Measurements from ENCODE around the gene NGEF. TPM values are rescaled to one million over a fixed set of nuclear protein-coding genes. Genes with fewer than 3 reads are reported as not detected.

Gene NGEF
- polyA plus RNA-seq, 1 experiment, result 0.10 TPM

DNA sequence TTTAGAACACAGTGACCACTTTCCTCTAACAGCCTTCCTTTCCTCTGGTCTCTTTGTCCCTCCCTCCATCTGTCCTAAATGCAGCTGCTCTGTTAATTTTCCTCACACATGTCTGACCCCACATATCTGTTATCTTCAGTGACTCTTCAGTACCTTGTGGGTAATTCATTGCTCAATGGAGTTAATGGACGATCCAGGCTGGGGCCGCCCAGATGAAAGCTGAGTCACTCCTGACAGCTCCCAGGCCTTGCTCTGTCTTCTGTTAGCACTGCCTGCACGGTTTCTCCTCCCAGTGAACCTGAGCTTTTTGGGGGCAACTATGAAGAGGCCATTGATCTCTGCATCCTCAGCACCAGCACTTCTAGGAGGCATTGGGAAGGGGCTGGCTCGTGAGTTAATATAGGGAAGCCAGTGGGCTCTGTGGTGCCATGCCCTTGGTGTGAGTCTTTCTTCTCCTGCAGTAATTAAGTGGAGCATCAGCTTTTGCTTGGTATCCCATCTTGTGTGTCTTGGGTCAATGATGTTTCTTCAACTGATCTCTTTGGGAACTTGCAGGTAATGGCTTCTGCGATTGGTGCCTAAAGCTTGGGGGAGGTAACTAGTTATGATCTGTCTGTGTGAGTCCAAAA lies 75.7 kb downstream of the NGEF start:
- no peak overlapping the region for H3K27ac ChIP-seq (ENCODE audit: low read depth, low read length)
- H3K4me3 ChIP-seq (ENCODE audit: low read depth, low read length), result no peak overlapping the region
- peaks cover 3% of the 10 kb centered on the region; the same call in 1 of the 2 replicates for H3K9me3 ChIP-seq (ENCODE audit: control insufficient read depth, insufficient read depth, low read length)
- POLR2A ChIA-PET, result no interaction called here
- CTCF ChIA-PET, result no interaction called here
- peaks cover 11% of the 10 kb centered on the region for H3K27me3 ChIP-seq (ENCODE audit: control insufficient read depth, insufficient read depth, low read length)
- TF ChIP-seq, protein P1, sequence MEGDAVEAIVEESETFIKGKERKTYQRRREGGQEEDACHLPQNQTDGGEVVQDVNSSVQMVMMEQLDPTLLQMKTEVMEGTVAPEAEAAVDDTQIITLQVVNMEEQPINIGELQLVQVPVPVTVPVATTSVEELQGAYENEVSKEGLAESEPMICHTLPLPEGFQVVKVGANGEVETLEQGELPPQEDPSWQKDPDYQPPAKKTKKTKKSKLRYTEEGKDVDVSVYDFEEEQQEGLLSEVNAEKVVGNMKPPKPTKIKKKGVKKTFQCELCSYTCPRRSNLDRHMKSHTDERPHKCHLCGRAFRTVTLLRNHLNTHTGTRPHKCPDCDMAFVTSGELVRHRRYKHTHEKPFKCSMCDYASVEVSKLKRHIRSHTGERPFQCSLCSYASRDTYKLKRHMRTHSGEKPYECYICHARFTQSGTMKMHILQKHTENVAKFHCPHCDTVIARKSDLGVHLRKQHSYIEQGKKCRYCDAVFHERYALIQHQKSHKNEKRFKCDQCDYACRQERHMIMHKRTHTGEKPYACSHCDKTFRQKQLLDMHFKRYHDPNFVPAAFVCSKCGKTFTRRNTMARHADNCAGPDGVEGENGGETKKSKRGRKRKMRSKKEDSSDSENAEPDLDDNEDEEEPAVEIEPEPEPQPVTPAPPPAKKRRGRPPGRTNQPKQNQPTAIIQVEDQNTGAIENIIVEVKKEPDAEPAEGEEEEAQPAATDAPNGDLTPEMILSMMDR (IDR thresholded peaks at IDR 0.05; ENCODE audit: low read depth, low read length), result no peak
- DNase-seq (ENCODE audit: low read depth, low spot score), result no peak

DNA sequence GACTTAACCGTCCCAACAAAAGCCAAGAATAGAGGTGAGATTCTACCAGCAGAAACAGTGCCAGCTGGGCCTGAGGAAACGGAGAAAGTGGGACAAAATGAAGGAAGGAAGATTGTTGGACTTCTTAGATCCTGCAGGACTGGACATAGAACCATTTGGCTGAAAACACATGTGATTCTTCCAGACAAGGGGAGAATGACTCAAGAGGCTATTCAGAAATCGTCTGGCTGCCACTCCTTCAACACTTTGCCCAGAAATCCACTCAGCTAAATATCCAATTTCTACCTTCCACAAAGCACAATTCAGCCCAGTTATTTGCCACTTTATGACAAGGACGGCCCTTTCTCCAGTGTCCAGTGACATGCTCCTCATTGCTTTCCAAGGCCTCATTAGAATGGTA lies 81.4 kb downstream of the NGEF start:
- POLR2A ChIA-PET, result no interaction called here
- CTCF ChIA-PET, result no interaction called here
- Histone ChIP-seq H3K9me3 (ENCODE audit: control insufficient read depth, insufficient read depth, low read length) (peaks cover 8% of the 10 kb centered on the region; the same call in 1 of the 2 replicates), H3K27ac (ENCODE audit: low read depth, low read length) (no peak overlapping the region), H3K4me3 (ENCODE audit: low read depth, low read length) (no peak overlapping the region), H3K27me3 (ENCODE audit: control insufficient read depth, insufficient read depth, low read length) (peaks cover 47% of the 10 kb centered on the region)
- DNase-seq (ENCODE audit: low read depth, low spot score), result no peak
- TF ChIP-seq, protein P1 (IDR thresholded peaks at IDR 0.05; ENCODE audit: low read depth, low read length), result no peak

DNA sequence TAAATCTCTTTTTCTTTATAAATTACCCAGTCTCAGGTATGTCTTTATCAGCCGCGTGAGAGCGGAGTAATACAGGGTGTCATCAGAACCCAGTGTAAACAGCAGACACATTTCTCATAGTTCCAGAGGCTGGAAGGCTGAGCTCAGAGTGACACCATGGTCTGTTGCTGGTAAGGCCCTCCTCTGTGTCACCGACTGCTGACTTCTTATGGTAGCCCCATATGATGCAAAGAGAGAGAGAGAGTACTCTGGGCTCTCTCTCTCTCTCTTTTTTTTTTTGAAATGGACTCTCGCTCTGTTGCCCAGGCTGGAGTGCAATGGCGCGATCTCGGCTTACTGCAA lies 83.0 kb downstream of the NGEF start:
- TF ChIP-seq, protein P1 (IDR thresholded peaks at IDR 0.05; ENCODE audit: low read depth, low read length), result no peak
- no peak overlapping the region for H3K4me3 ChIP-seq (ENCODE audit: low read depth, low read length)
- CTCF ChIA-PET, result no interaction called here
- POLR2A ChIA-PET, result no interaction called here
- peaks cover 55% of the 10 kb centered on the region for H3K27me3 ChIP-seq (ENCODE audit: control insufficient read depth, insufficient read depth, low read length)
- peaks cover 8% of the 10 kb centered on the region; the same call in 1 of the 2 replicates for H3K9me3 ChIP-seq (ENCODE audit: control insufficient read depth, insufficient read depth, low read length)
- DNase-seq (ENCODE audit: low read depth, low spot score), result no peak
- no peak overlapping the region for H3K27ac ChIP-seq (ENCODE audit: low read depth, low read length)

DNA sequence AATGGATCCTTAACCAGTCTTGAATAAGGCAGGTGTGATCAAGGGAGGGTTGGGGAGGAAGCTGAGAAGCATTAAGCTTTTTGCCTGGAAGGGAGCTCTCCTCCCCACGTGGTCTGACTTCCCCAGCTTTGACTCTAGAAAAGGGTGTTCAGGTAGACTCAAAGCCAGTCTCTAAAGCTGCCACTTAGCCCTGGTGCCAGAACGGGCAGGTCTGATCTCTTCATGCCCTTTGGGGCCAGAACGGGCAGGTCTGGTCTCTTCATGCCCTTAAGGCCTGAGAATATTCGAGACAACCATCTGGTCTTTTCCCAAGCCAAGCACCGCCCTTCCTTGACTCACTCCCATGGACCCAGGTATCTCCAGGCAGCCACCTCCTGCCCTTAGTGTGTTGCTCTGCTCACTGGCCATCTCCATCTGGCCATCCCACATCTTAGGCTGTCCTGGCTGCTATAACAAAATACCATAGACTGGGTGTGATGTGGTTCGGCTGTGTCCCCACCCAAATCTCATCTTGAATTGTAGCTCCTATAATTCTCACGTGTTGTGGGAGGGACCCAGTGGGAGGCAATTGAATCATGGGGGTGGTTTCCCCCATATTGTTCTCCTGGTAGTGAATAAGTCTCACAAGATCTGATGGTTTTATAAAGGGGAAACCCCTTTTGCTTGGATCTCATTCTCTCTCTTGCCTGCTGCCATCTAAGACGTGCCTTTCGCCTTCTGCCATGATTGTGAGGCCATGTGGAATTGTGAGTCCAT lies 83.6 kb downstream of the NGEF start:
- no peak for DNase-seq (ENCODE audit: low read depth, low spot score)
- Histone ChIP-seq H3K4me3 (ENCODE audit: low read depth, low read length) (no peak overlapping the region), H3K27me3 (ENCODE audit: control insufficient read depth, insufficient read depth, low read length) (peaks cover 57% of the 10 kb centered on the region), H3K27ac (ENCODE audit: low read depth, low read length) (no peak overlapping the region), H3K9me3 (ENCODE audit: control insufficient read depth, insufficient read depth, low read length) (peaks cover 8% of the 10 kb centered on the region)
- CTCF ChIA-PET, result no interaction called here
- TF ChIP-seq, protein P1 (IDR thresholded peaks at IDR 0.05; ENCODE audit: low read depth, low read length), result no peak
- POLR2A ChIA-PET, result no interaction called here

DNA sequence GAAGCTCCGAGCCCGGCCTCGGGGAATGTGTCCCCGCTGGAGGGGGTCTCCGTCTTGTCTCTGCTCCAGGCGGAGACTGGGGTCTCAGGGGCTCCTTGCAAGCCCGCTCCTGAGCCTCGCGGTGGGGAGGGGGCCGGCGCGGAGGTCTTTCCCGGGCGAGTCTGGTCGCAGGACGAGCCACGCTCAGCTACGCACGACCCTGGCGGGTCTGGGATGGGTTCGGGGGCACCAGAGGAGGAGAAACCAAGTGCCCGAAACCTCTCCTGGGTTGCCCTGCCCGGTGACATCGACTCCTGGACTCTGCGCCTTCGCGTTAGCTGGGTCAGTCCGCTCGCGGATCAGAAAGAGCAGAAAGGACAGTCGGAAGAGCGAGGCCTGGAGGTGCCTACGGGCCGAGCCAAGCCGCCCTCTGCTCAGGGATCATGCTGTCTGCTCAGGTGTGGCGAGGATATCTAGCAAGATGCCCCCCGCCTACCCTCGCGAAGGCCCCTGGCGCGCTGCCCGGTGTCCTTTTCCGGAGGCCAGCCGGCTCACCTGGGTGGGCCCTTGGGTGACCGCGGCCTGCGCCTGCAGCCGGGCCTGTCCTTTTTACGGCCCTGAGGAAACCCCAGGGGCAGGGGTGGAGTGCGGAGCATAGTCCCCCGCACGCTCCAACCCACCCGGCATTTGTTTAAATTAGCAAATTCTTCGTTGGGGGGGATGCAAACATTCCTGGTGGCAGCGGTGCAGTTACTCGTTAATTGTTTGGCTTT lies 84.3 kb downstream of the NGEF start:
- POLR2A ChIA-PET, result no interaction called here

More for the DNA sequence above, 84.3 kb downstream of the NGEF start:
- no peak overlapping the region for H3K4me3 ChIP-seq (ENCODE audit: low read depth, low read length)
- CTCF ChIA-PET, result no interaction called here
- no peak for DNase-seq (ENCODE audit: low read depth, low spot score)
- peaks cover 13% of the 10 kb centered on the region for H3K9me3 ChIP-seq (ENCODE audit: control insufficient read depth, insufficient read depth, low read length)
- TF ChIP-seq, protein P1 (IDR thresholded peaks at IDR 0.05; ENCODE audit: low read depth, low read length), result no peak
- no peak overlapping the region for H3K27ac ChIP-seq (ENCODE audit: low read depth, low read length)
- H3K27me3 ChIP-seq (ENCODE audit: control insufficient read depth, insufficient read depth, low read length), result peaks cover 59% of the 10 kb centered on the region

All from AG04450 (cell line).